ENCODE data around the gene RXRA. TPM values are rescaled to one million over a fixed set of nuclear protein-coding genes. Genes with fewer than 3 reads are reported as not detected.

RXRA gene
- total and polyA plus RNA-seq, 2 of the 4 experiments (the other 2 are of a cell fraction): 7.5 to 17.9 TPM

- in situ Hi-C loops (cut with MboI; ENCODE audit: low sequenced_read_pairs): loop anchor here (25.0 kb wide), 1 partner anchor 611 kb away; no protein-coding TSS in a partner anchor
- 100% methylated on average over 4 of the region's 15 CpGs; no CpG with 5 or more reads in 1 of the 2 experiments for WGBS, 2 experiments (ENCODE audit: extremely low coverage in 2 of 2, insufficient read length in 1 of 2)
- POLR2A ChIA-PET (ENCODE audit: unreplicated experiment): no interaction called here
These were observed 97.5 kb downstream of the RXRA start for GRCh38 chr9:134423749-134424148.

More at GRCh38 chr9:134423749-134424148, 97.5 kb downstream of the RXRA start:
- Histone ChIP-seq H3K23ac (ENCODE audit: low read depth, low read length) (no peak overlapping the region), H2AK9ac (replicated peaks; ENCODE audit: low read depth, low read length, poor library complexity) (no peak overlapping the region), H3K9me1 (ENCODE audit: insufficient read depth, low read length) (no peaks in the 10 kb centered on the region), H4K91ac (ENCODE audit: insufficient read depth, low read depth, low read length) (no peak overlapping the region), H2BK15ac (ENCODE audit: low read depth, low read length) (no peak overlapping the region), H4K20me1 (ENCODE audit: insufficient read depth, low read length) (peaks cover 22% of the 10 kb centered on the region), H2AK5ac (ENCODE audit: low read depth, low read length) (no peak overlapping the region), H2BK120ac (ENCODE audit: low read depth, low read length) (no peak overlapping the region), H3K27ac (ENCODE audit: insufficient read depth, low read length) (no peak overlapping the region), H3K27me3 (ENCODE audit: control insufficient read depth, insufficient read depth, low read length) (no peaks in the 10 kb centered on the region), H2BK20ac (ENCODE audit: low read depth, low read length) (no peak overlapping the region), H4K8ac (ENCODE audit: low read depth in 2 of 2, low read length in 2 of 2) (no peak overlapping the region), H3K4me2 (ENCODE audit: low read depth, low read length) (no peak overlapping the region), H4K5ac (ENCODE audit: low read depth, low read length) (no peak overlapping the region), H3K56ac (ENCODE audit: extremely low read depth, insufficient read depth, low read length) (no peak overlapping the region), H3K4ac (ENCODE audit: low read depth, low read length) (no peak overlapping the region), H3K9ac (ENCODE audit: low read depth, low read length) (no peak overlapping the region), H3K36me3 (ENCODE audit: control insufficient read depth, insufficient read depth, low read length) (peaks cover 64% of the 10 kb centered on the region), H3K4me1 (ENCODE audit: control insufficient read depth, insufficient read depth, low read length) (no peaks in the 10 kb centered on the region), H2AFZ (replicated peaks; ENCODE audit: low read length, poor library complexity) (no peak overlapping the region), H3K79me1 (ENCODE audit: low read depth in 1 of 2, low read length in 2 of 2) (peaks cover 0 to 5% of the 10 kb centered on the region in 2 experiments; a peak in 1 of 4 replicates), H3K14ac (replicated peaks; ENCODE audit: low read depth, low read length) (no peak overlapping the region), H2BK5ac (ENCODE audit: low read depth, low read length, poor library complexity, severe bottlenecking) (no peak overlapping the region), H3K4me3 (ENCODE audit: insufficient read depth, low read depth, low read length) (no peak overlapping the region), H3K18ac (ENCODE audit: low read depth, low read length) (no peak overlapping the region), H3K9me3 (ENCODE audit: control insufficient read depth, insufficient read depth, low read length) (no peaks in the 10 kb centered on the region)
- dilution Hi-C loops (cut with HindIII; ENCODE audit: low sequenced_read_pairs, unreplicated experiment): no loop called here
- ATAC-seq (ENCODE audit: low read depth) (no peak), DNase-seq (no peak)
- no TSS peak for BruUV-seq (replicated peaks)
- intact Hi-C loops (cut with micrococcal nuclease): no loop called here
- TF ChIP-seq MXI1 (IDR thresholded peaks at IDR 0.05; ENCODE audit: borderline replicate concordance, low read depth, low read length): no peak
- TF ChIP-seq POLR2A (IDR thresholded peaks at IDR 0.05; ENCODE audit: low read depth, low read length): no peak
- no peak for TF ChIP-seq NFE2L2 (IDR thresholded peaks at IDR 0.05; ENCODE audit: low read depth, low read length)
- no peak for TF ChIP-seq CTCF (conservative IDR thresholded peaks at IDR 0.05; ENCODE audit: low read depth, low read length)
- no peak for TF ChIP-seq MAFK (IDR thresholded peaks at IDR 0.05; ENCODE audit: low read depth, low read length)
- no peak for TF ChIP-seq USF2 (IDR thresholded peaks at IDR 0.05; ENCODE audit: low read depth, low read length)
- no peak for TF ChIP-seq ELK1 (IDR thresholded peaks at IDR 0.05; ENCODE audit: borderline replicate concordance, low read depth, low read length)
- CTCF ChIA-PET: no interaction called here
